Keratinocyte (primary cell): Measurements from ENCODE around the gene APBB2.

Experiments
- EZH2 ChIP-seq: IDR thresholded peaks from one replicate; pipeline ENCODE4 v1.6.1; 2012; ENCODE audit warnings: inconsistent platforms, mild to moderate bottlenecking, low read length, moderate library complexity
- TF ChIP-seq, protein P1 (sequence below), 3 experiments: IDR thresholded peaks in 1 of 3; conservative IDR thresholded peaks in 1 of 3; optimal IDR thresholded peaks in 1 of 3; 2 replicates in 2 of 3; 3 replicates in 1 of 3; pipeline versions ENCODE3 to v1.5.1; 2011; ENCODE audit warnings: low read length in 3 of 3, mild to moderate bottlenecking in 3 of 3, moderate library complexity in 2 of 3, control low read depth in 1 of 3, inconsistent platforms in 1 of 3; ENCODE audit not compliant: insufficient read depth in 2 of 3; ENCODE audit errors: extremely low read depth in 1 of 3

DNA sequence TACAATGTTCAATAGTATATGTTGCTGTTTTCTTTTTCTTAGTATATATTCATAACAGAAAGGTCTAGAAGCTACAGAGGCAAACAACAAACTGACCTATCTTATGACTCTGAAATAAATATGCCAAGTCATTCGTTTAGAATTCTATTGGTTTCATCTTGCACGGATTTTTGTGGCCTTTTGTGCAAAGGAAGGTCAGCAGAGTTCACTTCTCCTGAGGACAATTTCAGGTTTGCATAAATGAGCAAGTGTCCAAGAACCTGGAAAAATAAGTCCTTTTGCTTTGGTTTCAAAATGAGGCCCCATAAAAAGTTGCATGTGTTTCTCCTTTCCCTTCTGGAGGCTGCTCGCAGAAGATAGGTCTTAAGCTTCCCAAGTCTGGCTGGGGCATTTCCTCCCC lies 156.9 kb downstream of the APBB2 start:
- TF ChIP-seq, protein P1, sequence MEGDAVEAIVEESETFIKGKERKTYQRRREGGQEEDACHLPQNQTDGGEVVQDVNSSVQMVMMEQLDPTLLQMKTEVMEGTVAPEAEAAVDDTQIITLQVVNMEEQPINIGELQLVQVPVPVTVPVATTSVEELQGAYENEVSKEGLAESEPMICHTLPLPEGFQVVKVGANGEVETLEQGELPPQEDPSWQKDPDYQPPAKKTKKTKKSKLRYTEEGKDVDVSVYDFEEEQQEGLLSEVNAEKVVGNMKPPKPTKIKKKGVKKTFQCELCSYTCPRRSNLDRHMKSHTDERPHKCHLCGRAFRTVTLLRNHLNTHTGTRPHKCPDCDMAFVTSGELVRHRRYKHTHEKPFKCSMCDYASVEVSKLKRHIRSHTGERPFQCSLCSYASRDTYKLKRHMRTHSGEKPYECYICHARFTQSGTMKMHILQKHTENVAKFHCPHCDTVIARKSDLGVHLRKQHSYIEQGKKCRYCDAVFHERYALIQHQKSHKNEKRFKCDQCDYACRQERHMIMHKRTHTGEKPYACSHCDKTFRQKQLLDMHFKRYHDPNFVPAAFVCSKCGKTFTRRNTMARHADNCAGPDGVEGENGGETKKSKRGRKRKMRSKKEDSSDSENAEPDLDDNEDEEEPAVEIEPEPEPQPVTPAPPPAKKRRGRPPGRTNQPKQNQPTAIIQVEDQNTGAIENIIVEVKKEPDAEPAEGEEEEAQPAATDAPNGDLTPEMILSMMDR (optimal IDR thresholded peaks at IDR 0.05 in 1 of 3, IDR thresholded peaks at IDR 0.05 in 1 of 3, conservative IDR thresholded peaks at IDR 0.05 in 1 of 3; ENCODE audit: extremely low read depth in 1 of 3, insufficient read depth in 2 of 3, low read length in 3 of 3): no peak
- no peak for TF ChIP-seq EZH2
